ENCODE measurements around the gene CAPN7. TPM values are rescaled to one million over a fixed set of nuclear protein-coding genes. Genes with fewer than 3 reads are reported as not detected.
"Not testable (repeated sequence)": the region's sequence is repeated elsewhere in the genome, so short reads cannot be mapped to it uniquely, and the experiment has no call there.

Gene CAPN7
- total RNA-seq, 1 donor from 2014 or later: 26.2 TPM

- intact Hi-C loops (cut with micrococcal nuclease): no loop called here
These were observed 41.7 kb upstream of the CAPN7 start for GRCh38 chr3:15164340-15164739.

GRCh38 chr3:15165061-15165460 lies 41.0 kb upstream of the CAPN7 start:
- H3K4me1 ChIP-seq: no peaks in the 10 kb centered on the region
- no peak overlapping the region for H3K4me3 ChIP-seq
- no peak overlapping the region for H3K27ac ChIP-seq (replicated peaks)
- H3K27me3 ChIP-seq (ENCODE audit: low read depth): no peaks in the 10 kb centered on the region
- intact Hi-C loops (cut with micrococcal nuclease): no loop called here
- no peak for DNase-seq
- no peaks in the 10 kb centered on the region for H3K9me3 ChIP-seq (replicated peaks)
- TF ChIP-seq CTCF (IDR thresholded peaks at IDR 0.05; ENCODE audit: borderline replicate concordance): no peak
- no peaks in the 10 kb centered on the region for H3K36me3 ChIP-seq

More at GRCh38 chr3:15164340-15164739, 41.7 kb upstream of the CAPN7 start:
- no peak for DNase-seq
- Histone ChIP-seq H3K36me3 (no peaks in the 10 kb centered on the region), H3K27ac (replicated peaks) (no peak overlapping the region), H3K4me1 (no peaks in the 10 kb centered on the region), H3K4me3 (no peak overlapping the region), H3K27me3 (ENCODE audit: low read depth) (no peaks in the 10 kb centered on the region), H3K9me3 (replicated peaks) (no peaks in the 10 kb centered on the region)
- no peak for TF ChIP-seq CTCF (IDR thresholded peaks at IDR 0.05; ENCODE audit: borderline replicate concordance)

- H3K4me3 ChIP-seq; H3K9me3 ChIP-seq (replicated peaks); H3K27ac ChIP-seq (replicated peaks); H3K4me1 ChIP-seq; DNase-seq; H3K36me3 ChIP-seq; H3K27me3 ChIP-seq (ENCODE audit: low read depth); intact Hi-C loops (cut with micrococcal nuclease): not testable (repeated sequence)
These were observed 39.7 kb upstream of the CAPN7 start for GRCh38 chr3:15166391-15166790.

- no peak for DNase-seq
- no peak for TF ChIP-seq CTCF (IDR thresholded peaks at IDR 0.05; ENCODE audit: borderline replicate concordance)
- intact Hi-C loops (cut with micrococcal nuclease): no loop called here
These were observed 35.0 kb upstream of the CAPN7 start for GRCh38 chr3:15171096-15171495.

GRCh38 chr3:15172806-15173205 lies 33.2 kb upstream of the CAPN7 start:
- Histone ChIP-seq H3K4me1 (peaks cover 14% of the 10 kb centered on the region), H3K9me3 (replicated peaks) (peaks cover 7% of the 10 kb centered on the region), H3K27ac (replicated peaks) (no peak overlapping the region), H3K36me3 (no peaks in the 10 kb centered on the region), H3K27me3 (ENCODE audit: low read depth) (no peaks in the 10 kb centered on the region), H3K4me3 (no peak overlapping the region)
- intact Hi-C loops (cut with micrococcal nuclease): no loop called here
- no peak for TF ChIP-seq CTCF (IDR thresholded peaks at IDR 0.05; ENCODE audit: borderline replicate concordance)
- DNase-seq: no peak

More at GRCh38 chr3:15171096-15171495, 35.0 kb upstream of the CAPN7 start:
- no peaks in the 10 kb centered on the region for H3K27me3 ChIP-seq (ENCODE audit: low read depth)
- peaks cover 14% of the 10 kb centered on the region for H3K4me1 ChIP-seq
- H3K36me3 ChIP-seq: no peaks in the 10 kb centered on the region
- H3K27ac ChIP-seq (replicated peaks): no peak overlapping the region
- H3K9me3 ChIP-seq (replicated peaks): peaks cover 7% of the 10 kb centered on the region
- no peak overlapping the region for H3K4me3 ChIP-seq

GRCh38 chr3:15174953-15175352 lies 31.1 kb upstream of the CAPN7 start:
- intact Hi-C loops (cut with micrococcal nuclease): no loop called here
- peak overlapping the region; percentile 27 for H3K27ac ChIP-seq (replicated peaks)
- H3K4me1 ChIP-seq: peaks cover 14% of the 10 kb centered on the region
- TF ChIP-seq CTCF (IDR thresholded peaks at IDR 0.05; ENCODE audit: borderline replicate concordance): no peak
- no peaks in the 10 kb centered on the region for H3K36me3 ChIP-seq
- no peaks in the 10 kb centered on the region for H3K27me3 ChIP-seq (ENCODE audit: low read depth)
- no peak overlapping the region for H3K4me3 ChIP-seq
- H3K9me3 ChIP-seq (replicated peaks): peaks cover 7% of the 10 kb centered on the region
- no peak for DNase-seq
